OCI-LY7 (cell line): ENCODE measurements around the gene DBP.

ENCODE experiments used
- EZH2phosphoT487 ChIP-seq: fragments of 200-600 bp; sonication (generic); IDR thresholded peaks from 2 replicates; pipeline ENCODE4 v1.6.1; 2018; ENCODE audit warnings: low read depth, borderline replicate concordance, mild to moderate bottlenecking, mixed run types, antibody characterized with exemption, low read length, moderate library complexity, mixed read lengths
- TF ChIP-seq, protein P1 (sequence below): fragments of 200-600 bp; sonication (generic); conservative IDR thresholded peaks from 2 replicates; pipeline ENCODE4 v1.5.1; 2014; ENCODE audit warnings: mild to moderate bottlenecking, antibody characterized with exemption, low read length, moderate library complexity, mixed read lengths

DNA sequence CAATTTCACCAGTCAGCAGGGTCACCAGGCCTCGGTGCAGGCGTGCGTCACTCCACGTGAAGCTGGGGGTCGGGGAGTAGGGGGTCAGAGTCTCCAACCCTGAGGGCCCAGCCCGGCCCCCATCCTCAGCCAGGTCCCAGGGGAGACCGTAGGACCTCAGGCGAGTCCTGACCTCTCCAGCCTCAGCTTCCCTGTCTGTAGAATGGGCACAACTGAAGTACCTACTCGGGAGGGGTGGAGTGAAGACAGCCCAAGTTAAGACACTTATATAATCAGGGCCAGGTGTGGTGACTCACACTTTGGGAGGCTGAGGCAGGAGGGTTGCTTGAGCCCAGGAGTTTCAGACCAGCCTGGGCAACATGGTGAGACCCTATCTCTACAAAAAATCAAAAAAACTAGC is 33.3 kb downstream of the DBP start:
- TF ChIP-seq, protein P1, sequence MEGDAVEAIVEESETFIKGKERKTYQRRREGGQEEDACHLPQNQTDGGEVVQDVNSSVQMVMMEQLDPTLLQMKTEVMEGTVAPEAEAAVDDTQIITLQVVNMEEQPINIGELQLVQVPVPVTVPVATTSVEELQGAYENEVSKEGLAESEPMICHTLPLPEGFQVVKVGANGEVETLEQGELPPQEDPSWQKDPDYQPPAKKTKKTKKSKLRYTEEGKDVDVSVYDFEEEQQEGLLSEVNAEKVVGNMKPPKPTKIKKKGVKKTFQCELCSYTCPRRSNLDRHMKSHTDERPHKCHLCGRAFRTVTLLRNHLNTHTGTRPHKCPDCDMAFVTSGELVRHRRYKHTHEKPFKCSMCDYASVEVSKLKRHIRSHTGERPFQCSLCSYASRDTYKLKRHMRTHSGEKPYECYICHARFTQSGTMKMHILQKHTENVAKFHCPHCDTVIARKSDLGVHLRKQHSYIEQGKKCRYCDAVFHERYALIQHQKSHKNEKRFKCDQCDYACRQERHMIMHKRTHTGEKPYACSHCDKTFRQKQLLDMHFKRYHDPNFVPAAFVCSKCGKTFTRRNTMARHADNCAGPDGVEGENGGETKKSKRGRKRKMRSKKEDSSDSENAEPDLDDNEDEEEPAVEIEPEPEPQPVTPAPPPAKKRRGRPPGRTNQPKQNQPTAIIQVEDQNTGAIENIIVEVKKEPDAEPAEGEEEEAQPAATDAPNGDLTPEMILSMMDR: no peak
- TF ChIP-seq EZH2phosphoT487: no peak
